Suprapubic skin (tissue), 4 donors: ENCODE measurements around the gene EEF1E1. TPM values are rescaled to one million over a fixed set of nuclear protein-coding genes. Genes with fewer than 3 reads are reported as not detected.

Experiments
- DNase-seq, 2 donors: peaks; one replicate each; pipeline ENCODE4 v3.0.0-alpha.2; 2019; ENCODE audit warnings: low spot score in 2 of 2
- H3K27ac ChIP-seq: fragments of 200-600 bp; sonication (generic); one replicate; pipeline ENCODE4 v1.5.1; 2019
- H3K27me3 ChIP-seq: fragments of 200-600 bp; sonication (generic); one replicate; pipeline ENCODE4 v1.5.1; 2019
- H3K36me3 ChIP-seq: fragments of 200-600 bp; sonication (generic); one replicate; pipeline ENCODE4 v1.5.1; 2019
- H3K4me1 ChIP-seq: fragments of 200-600 bp; sonication (generic); one replicate; pipeline ENCODE4 v1.5.1; 2019
- H3K4me3 ChIP-seq: fragments of 200-600 bp; sonication (generic); one replicate; pipeline ENCODE4 v1.5.1; 2019; ENCODE audit warnings: mild to moderate bottlenecking
- H3K9me3 ChIP-seq: fragments of 200-600 bp; sonication (generic); one replicate; pipeline ENCODE4 v1.5.1; 2019
- EP300 ChIP-seq: sonication (generic); formaldehyde crosslinking; IDR thresholded peaks from one replicate; pipeline ENCODE4 v1.6.1; 2017; ENCODE audit warnings: antibody characterized with exemption
- POLR2A ChIP-seq, 2 donors: fragments of 450-650 bp; IDR thresholded peaks; one replicate each; pipeline ENCODE4 v1.6.1; 2017; ENCODE audit warnings: antibody characterized with exemption in 2 of 2, mild to moderate bottlenecking in 2 of 2, moderate library complexity in 2 of 2
- POLR2AphosphoS5 ChIP-seq, 3 donors: sonication (generic); formaldehyde crosslinking; IDR thresholded peaks; one replicate each; pipeline ENCODE4 v1.6.1; 2017; ENCODE audit warnings: antibody characterized with exemption in 3 of 3
- WGBS: methylation state at CpG from one replicate; pipeline ENCODE4 v1.1.5; 2018; 5-methylcytosine and 5-hydroxymethylcytosine counted together
- total RNA-seq, 4 donors: library from RNA; depleted of rRNA; stranded (reverse); fragments of >200 nt; gene quantifications; one replicate each; pipeline ENCODE4 v1.1.0, GENCODE V29; 2016
- TF ChIP-seq, protein P1 (sequence below), 2 donors: fragments of 200-600 bp in 1 of 2; fragments of 450-650 bp in 1 of 2; sonication (generic) in 1 of 2; IDR thresholded peaks; one replicate each; pipeline ENCODE4 v1.5.1; 2016 to 2019; ENCODE audit warnings: antibody characterized with exemption in 2 of 2, mild to moderate bottlenecking in 1 of 2, moderate library complexity in 1 of 2

EEF1E1 gene
- total RNA-seq, 4 donors from 2014 or later, result 15.0 to 42.5 (median 31.3) TPM

DNA sequence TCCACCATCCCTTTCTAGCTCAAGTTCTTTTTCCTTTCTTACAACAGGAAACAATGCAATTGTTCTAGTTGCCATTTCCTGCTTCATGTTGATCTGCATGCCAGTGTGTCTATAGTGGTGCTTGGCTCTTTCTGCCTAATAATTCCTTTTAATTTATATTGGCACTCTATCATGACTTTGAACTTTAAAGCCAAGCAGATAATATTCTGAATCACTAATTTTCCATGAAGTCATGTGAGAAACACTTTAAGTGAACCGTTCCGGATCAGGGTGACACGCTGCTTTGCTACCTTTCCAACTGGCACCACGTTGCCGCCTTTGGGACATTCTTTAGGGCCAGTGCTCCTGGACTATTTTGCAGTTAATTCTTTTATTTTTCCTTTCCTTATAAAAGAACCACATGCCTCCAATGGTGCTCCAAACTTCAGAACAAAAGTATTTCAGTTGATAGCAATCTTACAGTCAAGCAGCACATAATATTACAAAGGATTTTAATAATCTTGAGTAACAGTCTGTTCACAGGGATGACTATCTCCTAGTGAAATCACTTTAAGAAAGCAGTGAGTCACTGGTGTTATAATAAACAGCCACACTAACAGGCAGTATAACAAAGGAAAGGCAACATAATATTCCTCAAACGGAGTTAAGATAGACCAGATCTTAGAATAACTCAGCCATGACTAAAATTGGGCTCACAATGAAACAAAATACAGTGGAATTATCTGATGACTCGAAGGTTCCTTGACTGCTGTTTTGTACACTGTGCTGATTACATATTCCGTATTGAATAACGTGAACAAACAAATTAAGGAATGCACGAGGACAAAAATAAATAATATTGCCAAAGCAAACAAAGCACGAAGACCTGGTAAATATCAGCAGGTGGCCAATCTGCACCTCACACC lies 19.1 kb downstream of the EEF1E1 start:
- 62% methylated on average over 11 of the region's 11 CpGs for WGBS
- peaks cover 16% of the 10 kb centered on the region for H3K36me3 ChIP-seq
- H3K27ac ChIP-seq, result peak overlapping the region; percentile 12
- TF ChIP-seq POLR2AphosphoS5 (IDR thresholded peaks at IDR 0.05), result no peak
- TF ChIP-seq, protein P1, sequence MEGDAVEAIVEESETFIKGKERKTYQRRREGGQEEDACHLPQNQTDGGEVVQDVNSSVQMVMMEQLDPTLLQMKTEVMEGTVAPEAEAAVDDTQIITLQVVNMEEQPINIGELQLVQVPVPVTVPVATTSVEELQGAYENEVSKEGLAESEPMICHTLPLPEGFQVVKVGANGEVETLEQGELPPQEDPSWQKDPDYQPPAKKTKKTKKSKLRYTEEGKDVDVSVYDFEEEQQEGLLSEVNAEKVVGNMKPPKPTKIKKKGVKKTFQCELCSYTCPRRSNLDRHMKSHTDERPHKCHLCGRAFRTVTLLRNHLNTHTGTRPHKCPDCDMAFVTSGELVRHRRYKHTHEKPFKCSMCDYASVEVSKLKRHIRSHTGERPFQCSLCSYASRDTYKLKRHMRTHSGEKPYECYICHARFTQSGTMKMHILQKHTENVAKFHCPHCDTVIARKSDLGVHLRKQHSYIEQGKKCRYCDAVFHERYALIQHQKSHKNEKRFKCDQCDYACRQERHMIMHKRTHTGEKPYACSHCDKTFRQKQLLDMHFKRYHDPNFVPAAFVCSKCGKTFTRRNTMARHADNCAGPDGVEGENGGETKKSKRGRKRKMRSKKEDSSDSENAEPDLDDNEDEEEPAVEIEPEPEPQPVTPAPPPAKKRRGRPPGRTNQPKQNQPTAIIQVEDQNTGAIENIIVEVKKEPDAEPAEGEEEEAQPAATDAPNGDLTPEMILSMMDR (IDR thresholded peaks at IDR 0.05), result no peak
- TF ChIP-seq EP300, result no peak
- no peak for TF ChIP-seq POLR2A (IDR thresholded peaks at IDR 0.05)
- no peak overlapping the region for H3K4me3 ChIP-seq
- H3K4me1 ChIP-seq, result peaks cover 7% of the 10 kb centered on the region
- DNase-seq, result no peak
- H3K27me3 ChIP-seq, result no peaks in the 10 kb centered on the region
- no peaks in the 10 kb centered on the region for H3K9me3 ChIP-seq

DNA sequence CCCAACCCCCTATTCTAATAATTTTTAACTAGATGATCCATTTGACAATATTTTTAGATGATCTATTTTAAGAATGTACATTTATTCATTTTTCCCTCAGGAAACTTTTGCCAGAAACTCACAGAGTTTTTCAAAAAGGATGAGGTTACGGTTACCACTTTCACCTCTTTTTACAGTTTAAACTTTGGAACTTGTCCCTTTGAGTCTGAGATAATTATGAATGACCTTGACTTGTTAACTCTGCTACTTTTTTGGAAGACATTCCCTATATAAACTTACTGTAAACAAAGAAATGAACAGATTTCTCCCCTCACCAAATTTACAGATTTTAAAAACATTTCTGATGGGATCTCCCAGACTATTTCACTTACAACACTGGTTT lies 19.8 kb downstream of the EEF1E1 start:
- Histone ChIP-seq H3K36me3 (peaks cover 10% of the 10 kb centered on the region), H3K4me1 (peaks cover 7% of the 10 kb centered on the region), H3K27ac (no peak overlapping the region), H3K9me3 (no peaks in the 10 kb centered on the region), H3K27me3 (no peaks in the 10 kb centered on the region), H3K4me3 (no peak overlapping the region)
- WGBS, result 93% methylated on average over 1 of the region's 1 CpG
- no peak for TF ChIP-seq EP300
- TF ChIP-seq POLR2A (IDR thresholded peaks at IDR 0.05), result no peak
- TF ChIP-seq, protein P1 (IDR thresholded peaks at IDR 0.05), result no peak
- no peak for TF ChIP-seq POLR2AphosphoS5 (IDR thresholded peaks at IDR 0.05)
- DNase-seq, result no peak

DNA sequence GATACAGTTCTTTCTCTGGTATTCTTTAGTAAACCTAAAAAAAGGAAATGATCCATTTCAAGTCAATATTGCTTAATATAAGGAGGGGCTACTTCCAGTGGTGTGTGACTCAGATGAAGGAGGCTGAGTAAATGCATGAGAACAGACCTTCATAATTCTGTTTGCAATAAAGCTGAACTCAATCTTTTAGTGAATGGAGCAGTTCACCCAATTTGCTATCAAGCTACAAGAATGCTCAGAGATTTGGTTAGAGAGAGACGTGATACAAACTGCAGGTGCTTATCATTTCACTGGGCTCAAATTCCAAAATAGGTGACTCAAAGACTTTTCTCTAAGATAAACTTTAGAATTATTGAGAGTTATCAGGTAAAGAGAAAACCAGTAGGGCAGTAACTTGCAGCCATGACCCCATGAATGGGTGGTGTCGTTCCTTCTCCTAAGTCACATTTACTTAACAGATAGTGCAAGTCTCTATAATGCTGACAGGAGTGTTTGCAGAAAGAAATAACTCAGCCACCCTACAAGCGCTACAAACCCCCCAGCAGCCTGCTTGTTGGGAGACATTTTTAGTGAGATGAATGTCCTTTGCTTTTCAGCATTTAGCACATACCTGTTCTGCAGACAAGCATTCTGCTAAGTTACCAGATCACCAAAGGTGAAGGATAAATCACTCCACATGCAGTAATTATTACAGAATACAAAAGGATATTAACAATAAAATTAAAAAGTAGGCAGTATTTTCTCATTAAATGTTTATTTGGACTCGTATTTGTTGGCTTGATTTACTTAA lies 21.8 kb downstream of the EEF1E1 start:
- no peaks in the 10 kb centered on the region for H3K27me3 ChIP-seq
- H3K4me1 ChIP-seq, result peaks cover 7% of the 10 kb centered on the region
- no peaks in the 10 kb centered on the region for H3K36me3 ChIP-seq
- H3K9me3 ChIP-seq, result no peaks in the 10 kb centered on the region
- no peak for DNase-seq
- no peak overlapping the region for H3K4me3 ChIP-seq
- TF ChIP-seq POLR2AphosphoS5 (IDR thresholded peaks at IDR 0.05) (no peak), POLR2A (IDR thresholded peaks at IDR 0.05) (no peak), EP300 (no peak)
- TF ChIP-seq, protein P1 (IDR thresholded peaks at IDR 0.05), result no peak
- no peak overlapping the region for H3K27ac ChIP-seq
- 67% methylated on average over 4 of the region's 4 CpGs for whole genome bisulfite sequencing

DNA sequence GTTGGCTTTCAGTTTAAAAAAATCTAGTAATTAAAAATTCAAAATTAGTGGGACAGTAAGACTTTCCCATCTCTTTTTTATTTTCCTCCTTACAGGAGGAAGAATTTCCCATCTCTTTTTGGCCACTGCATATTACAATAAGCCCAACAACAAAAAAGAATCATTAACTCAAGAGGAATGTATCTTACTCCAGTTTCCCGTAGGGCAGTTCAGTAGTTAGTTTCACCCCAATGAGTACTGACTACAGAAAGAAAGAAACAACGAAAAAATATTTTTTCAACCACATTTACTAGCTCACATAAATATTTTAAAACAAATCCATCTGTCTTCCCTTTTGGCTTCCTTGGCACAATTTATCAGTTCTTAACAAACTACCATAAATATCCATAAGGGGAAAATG lies 23.2 kb downstream of the EEF1E1 start:
- Histone ChIP-seq H3K36me3 (no peaks in the 10 kb centered on the region), H3K4me1 (peaks cover 3% of the 10 kb centered on the region), H3K4me3 (no peak overlapping the region), H3K27me3 (no peaks in the 10 kb centered on the region), H3K9me3 (no peaks in the 10 kb centered on the region), H3K27ac (no peak overlapping the region)
- TF ChIP-seq POLR2A (IDR thresholded peaks at IDR 0.05), result no peak
- TF ChIP-seq EP300, result no peak
- TF ChIP-seq POLR2AphosphoS5 (IDR thresholded peaks at IDR 0.05), result no peak
- 85% methylated on average over 2 of the region's 2 CpGs for WGBS
- DNase-seq, result no peak

DNA sequence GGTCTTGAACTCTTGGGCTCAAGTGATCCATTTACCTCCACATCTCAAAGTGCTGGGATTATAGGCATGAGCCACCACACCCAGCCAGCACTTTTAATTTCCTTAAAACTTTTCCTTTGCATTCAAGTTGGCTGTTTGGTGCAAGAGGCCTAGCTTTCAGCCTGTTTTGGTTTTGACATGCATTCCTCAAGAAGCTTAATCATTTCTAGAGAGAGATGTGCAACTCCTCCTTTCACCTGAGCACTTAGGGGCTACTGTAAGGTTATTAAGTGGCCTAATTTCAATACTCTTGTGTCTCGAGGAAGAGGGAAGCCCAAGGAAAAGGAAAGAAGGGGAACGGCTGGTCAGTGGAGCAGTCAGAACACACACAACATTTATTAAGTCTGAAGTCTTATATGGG lies 24.4 kb downstream of the EEF1E1 start:
- no peaks in the 10 kb centered on the region for H3K27me3 ChIP-seq

More for the DNA sequence above, 24.4 kb downstream of the EEF1E1 start:
- no peaks in the 10 kb centered on the region for H3K9me3 ChIP-seq
- no peaks in the 10 kb centered on the region for H3K36me3 ChIP-seq
- H3K4me1 ChIP-seq, result peaks cover 5% of the 10 kb centered on the region
- no peak overlapping the region for H3K4me3 ChIP-seq
- 91% methylated on average over 2 of the region's 2 CpGs for whole genome bisulfite sequencing
- DNase-seq, result no peak
- no peak for TF ChIP-seq POLR2AphosphoS5 (IDR thresholded peaks at IDR 0.05)
- TF ChIP-seq, protein P1 (IDR thresholded peaks at IDR 0.05), result no peak
- TF ChIP-seq EP300, result no peak
- TF ChIP-seq POLR2A (IDR thresholded peaks at IDR 0.05), result no peak
- H3K27ac ChIP-seq, result no peak overlapping the region
